ENCODE data around the gene SFRP5. TPM values are rescaled to one million over a fixed set of nuclear protein-coding genes. Genes with fewer than 3 reads are reported as not detected.

SFRP5 gene
- total and polyA plus RNA-seq, 4 donors: 3.6 to 15.1 (median 6.5) TPM

- Histone ChIP-seq H3K4me1 (ENCODE audit: control insufficient read depth in 4 of 4, insufficient read depth in 4 of 4, low read length in 3 of 4) (no peaks in the 10 kb centered on the region), H3K4me3 (ENCODE audit: low read depth in 1 of 3, low read length in 3 of 3) (no peak overlapping the region), H3K27ac (ENCODE audit: low read depth in 1 of 2, low read length in 2 of 2) (no peak overlapping the region), H3K27me3 (ENCODE audit: control insufficient read depth in 4 of 4, insufficient read depth in 4 of 4, low read length in 3 of 4) (no peaks in the 10 kb centered on the region), H3K9ac (ENCODE audit: low read depth in 1 of 2, low read length in 2 of 2) (no peak overlapping the region), H3K36me3 (ENCODE audit: control insufficient read depth in 4 of 4, insufficient read depth in 3 of 4, low read depth in 1 of 4, low read length in 3 of 4) (no peaks in the 10 kb centered on the region), H3K9me3 (ENCODE audit: control insufficient read depth in 4 of 4, low read length in 3 of 4) (no peaks in the 10 kb centered on the region)
- TF ChIP-seq SP1 (IDR thresholded peaks at IDR 0.05) (no peak), RXRA (IDR thresholded peaks at IDR 0.05) (no peak), FOXA2 (IDR thresholded peaks at IDR 0.05) (no peak), ATF3 (IDR thresholded peaks at IDR 0.05) (no peak), RAD21 (IDR thresholded peaks at IDR 0.05) (no peak), HNF4G (IDR thresholded peaks at IDR 0.05) (no peak), FOXA1 (IDR thresholded peaks at IDR 0.05) (no peak)
- WGBS: 60% methylated on average over 3 of the region's 3 CpGs
- no peak for DNase-seq (ENCODE audit: low spot score)
Observed at GRCh38 chr10:97813311-97813710, 41.5 kb upstream of the SFRP5 start.

DNA sequence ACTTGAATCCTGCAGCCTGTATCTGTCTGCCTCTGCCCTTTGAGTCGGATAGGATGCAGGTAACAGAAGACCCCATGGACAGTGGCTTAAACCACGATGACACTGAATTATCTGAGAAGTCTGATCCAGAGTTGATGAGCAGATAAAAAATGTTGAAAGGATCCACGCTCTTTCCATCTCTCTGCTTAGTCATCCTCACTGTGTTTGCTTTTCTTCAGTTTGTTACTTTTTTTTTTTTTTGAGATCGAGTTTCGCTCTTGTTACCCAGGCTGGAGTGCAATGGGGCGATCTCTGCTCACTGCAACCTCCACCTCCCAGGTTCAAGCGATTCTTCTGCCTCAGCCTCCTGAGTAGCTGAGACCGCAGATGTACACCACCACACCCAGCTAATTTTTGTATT, 40.9 kb upstream of the SFRP5 start:
- H3K4me1 ChIP-seq (ENCODE audit: control insufficient read depth in 4 of 4, insufficient read depth in 4 of 4, low read length in 3 of 4): no peaks in the 10 kb centered on the region
- no peak for DNase-seq (ENCODE audit: low spot score)
- no peak overlapping the region for H3K4me3 ChIP-seq (ENCODE audit: low read depth in 1 of 3, low read length in 3 of 3)
- H3K9ac ChIP-seq (ENCODE audit: low read depth in 1 of 2, low read length in 2 of 2): no peak overlapping the region
- TF ChIP-seq, protein P1, sequence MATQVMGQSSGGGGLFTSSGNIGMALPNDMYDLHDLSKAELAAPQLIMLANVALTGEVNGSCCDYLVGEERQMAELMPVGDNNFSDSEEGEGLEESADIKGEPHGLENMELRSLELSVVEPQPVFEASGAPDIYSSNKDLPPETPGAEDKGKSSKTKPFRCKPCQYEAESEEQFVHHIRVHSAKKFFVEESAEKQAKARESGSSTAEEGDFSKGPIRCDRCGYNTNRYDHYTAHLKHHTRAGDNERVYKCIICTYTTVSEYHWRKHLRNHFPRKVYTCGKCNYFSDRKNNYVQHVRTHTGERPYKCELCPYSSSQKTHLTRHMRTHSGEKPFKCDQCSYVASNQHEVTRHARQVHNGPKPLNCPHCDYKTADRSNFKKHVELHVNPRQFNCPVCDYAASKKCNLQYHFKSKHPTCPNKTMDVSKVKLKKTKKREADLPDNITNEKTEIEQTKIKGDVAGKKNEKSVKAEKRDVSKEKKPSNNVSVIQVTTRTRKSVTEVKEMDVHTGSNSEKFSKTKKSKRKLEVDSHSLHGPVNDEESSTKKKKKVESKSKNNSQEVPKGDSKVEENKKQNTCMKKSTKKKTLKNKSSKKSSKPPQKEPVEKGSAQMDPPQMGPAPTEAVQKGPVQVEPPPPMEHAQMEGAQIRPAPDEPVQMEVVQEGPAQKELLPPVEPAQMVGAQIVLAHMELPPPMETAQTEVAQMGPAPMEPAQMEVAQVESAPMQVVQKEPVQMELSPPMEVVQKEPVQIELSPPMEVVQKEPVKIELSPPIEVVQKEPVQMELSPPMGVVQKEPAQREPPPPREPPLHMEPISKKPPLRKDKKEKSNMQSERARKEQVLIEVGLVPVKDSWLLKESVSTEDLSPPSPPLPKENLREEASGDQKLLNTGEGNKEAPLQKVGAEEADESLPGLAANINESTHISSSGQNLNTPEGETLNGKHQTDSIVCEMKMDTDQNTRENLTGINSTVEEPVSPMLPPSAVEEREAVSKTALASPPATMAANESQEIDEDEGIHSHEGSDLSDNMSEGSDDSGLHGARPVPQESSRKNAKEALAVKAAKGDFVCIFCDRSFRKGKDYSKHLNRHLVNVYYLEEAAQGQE (IDR thresholded peaks at IDR 0.05): no peak
- TF ChIP-seq NR2F2 (IDR thresholded peaks at IDR 0.05) (no peak), YY1 (IDR thresholded peaks at IDR 0.05) (no peak), FOXA1 (IDR thresholded peaks at IDR 0.05) (no peak), TAF1 (conservative IDR thresholded peaks at IDR 0.05) (no peak)
- TF ChIP-seq, protein P2, sequence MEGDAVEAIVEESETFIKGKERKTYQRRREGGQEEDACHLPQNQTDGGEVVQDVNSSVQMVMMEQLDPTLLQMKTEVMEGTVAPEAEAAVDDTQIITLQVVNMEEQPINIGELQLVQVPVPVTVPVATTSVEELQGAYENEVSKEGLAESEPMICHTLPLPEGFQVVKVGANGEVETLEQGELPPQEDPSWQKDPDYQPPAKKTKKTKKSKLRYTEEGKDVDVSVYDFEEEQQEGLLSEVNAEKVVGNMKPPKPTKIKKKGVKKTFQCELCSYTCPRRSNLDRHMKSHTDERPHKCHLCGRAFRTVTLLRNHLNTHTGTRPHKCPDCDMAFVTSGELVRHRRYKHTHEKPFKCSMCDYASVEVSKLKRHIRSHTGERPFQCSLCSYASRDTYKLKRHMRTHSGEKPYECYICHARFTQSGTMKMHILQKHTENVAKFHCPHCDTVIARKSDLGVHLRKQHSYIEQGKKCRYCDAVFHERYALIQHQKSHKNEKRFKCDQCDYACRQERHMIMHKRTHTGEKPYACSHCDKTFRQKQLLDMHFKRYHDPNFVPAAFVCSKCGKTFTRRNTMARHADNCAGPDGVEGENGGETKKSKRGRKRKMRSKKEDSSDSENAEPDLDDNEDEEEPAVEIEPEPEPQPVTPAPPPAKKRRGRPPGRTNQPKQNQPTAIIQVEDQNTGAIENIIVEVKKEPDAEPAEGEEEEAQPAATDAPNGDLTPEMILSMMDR (IDR thresholded peaks at IDR 0.05; ENCODE audit: low read depth, low read length, missing input control): no peak
- H3K27me3 ChIP-seq (ENCODE audit: control insufficient read depth in 4 of 4, insufficient read depth in 4 of 4, low read length in 3 of 4): no peaks in the 10 kb centered on the region
- no peaks in the 10 kb centered on the region for H3K9me3 ChIP-seq (ENCODE audit: control insufficient read depth in 4 of 4, low read length in 3 of 4)
- H3K36me3 ChIP-seq (ENCODE audit: control insufficient read depth in 4 of 4, insufficient read depth in 3 of 4, low read depth in 1 of 4, low read length in 3 of 4): no peaks in the 10 kb centered on the region
- WGBS: 68% methylated on average over 8 of the region's 8 CpGs
- no peak overlapping the region for H3K27ac ChIP-seq (ENCODE audit: low read depth in 1 of 2, low read length in 2 of 2)

GRCh38 chr10:97811958-97812357, 40.2 kb upstream of the SFRP5 start:
- no peaks in the 10 kb centered on the region for H3K36me3 ChIP-seq (ENCODE audit: control insufficient read depth in 4 of 4, insufficient read depth in 3 of 4, low read depth in 1 of 4, low read length in 3 of 4)
- H3K9ac ChIP-seq (ENCODE audit: low read depth in 1 of 2, low read length in 2 of 2): no peak overlapping the region
- no peak for DNase-seq (ENCODE audit: low spot score)
- no peaks in the 10 kb centered on the region for H3K9me3 ChIP-seq (ENCODE audit: control insufficient read depth in 4 of 4, low read length in 3 of 4)
- H3K27ac ChIP-seq (ENCODE audit: low read depth in 1 of 2, low read length in 2 of 2): no peak overlapping the region
- no peaks in the 10 kb centered on the region for H3K4me1 ChIP-seq (ENCODE audit: control insufficient read depth in 4 of 4, insufficient read depth in 4 of 4, low read length in 3 of 4)
- TF ChIP-seq ATF3 (IDR thresholded peaks at IDR 0.05) (no peak), EGR1 (IDR thresholded peaks at IDR 0.05; ENCODE audit: low read depth in 2 of 2) (no peak), RAD21 (IDR thresholded peaks at IDR 0.05) (no peak), TAF1 (conservative IDR thresholded peaks at IDR 0.05) (no peak), ZBTB33 (IDR thresholded peaks at IDR 0.05) (no peak), NR2F2 (IDR thresholded peaks at IDR 0.05) (no peak), HNF4G (IDR thresholded peaks at IDR 0.05) (no peak), GABPA (IDR thresholded peaks at IDR 0.05 in 1 of 2, conservative IDR thresholded peaks at IDR 0.05 in 1 of 2) (no peak), RXRA (IDR thresholded peaks at IDR 0.05) (no peak), FOXA2 (IDR thresholded peaks at IDR 0.05) (no peak), SP1 (IDR thresholded peaks at IDR 0.05) (no peak)
- TF ChIP-seq, protein P2 (IDR thresholded peaks at IDR 0.05; ENCODE audit: low read depth, low read length, missing input control): no peak
- TF ChIP-seq, protein P3, sequence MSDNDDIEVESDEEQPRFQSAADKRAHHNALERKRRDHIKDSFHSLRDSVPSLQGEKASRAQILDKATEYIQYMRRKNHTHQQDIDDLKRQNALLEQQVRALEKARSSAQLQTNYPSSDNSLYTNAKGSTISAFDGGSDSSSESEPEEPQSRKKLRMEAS (IDR thresholded peaks at IDR 0.05): no peak
- H3K27me3 ChIP-seq (ENCODE audit: control insufficient read depth in 4 of 4, insufficient read depth in 4 of 4, low read length in 3 of 4): no peaks in the 10 kb centered on the region
- H3K4me3 ChIP-seq (ENCODE audit: low read depth in 1 of 3, low read length in 3 of 3): no peak overlapping the region
- WGBS: 60% methylated on average over 3 of the region's 3 CpGs
